GM03348 (cell line): ENCODE results near the gene CEBPG.

Experiments
- DNase-seq: peaks from one replicate; pipeline ENCODE4 v3.0.0; 2012; ENCODE audit warnings: low spot score

The CEBPG gene

DNA sequence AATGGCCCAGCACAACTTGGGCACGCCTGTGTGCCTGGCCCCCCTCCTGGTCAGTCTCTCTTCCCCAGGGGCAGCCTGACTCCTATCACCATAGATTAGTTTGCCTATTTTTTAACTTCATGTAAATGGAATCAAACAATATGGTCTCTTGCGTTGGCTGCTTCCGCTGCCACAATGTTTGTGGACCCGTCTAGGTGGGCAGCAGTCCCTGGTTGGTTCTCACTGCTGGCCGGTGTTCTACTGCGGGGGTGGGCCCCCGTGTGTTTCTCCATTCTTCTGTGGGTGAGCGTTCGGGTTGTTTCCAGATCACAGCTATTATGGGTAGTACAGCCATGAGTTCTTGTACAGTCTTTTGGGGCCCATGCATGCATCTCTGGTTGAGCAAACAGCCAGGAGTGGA lies 47.3 kb downstream of the CEBPG start:
- DNase-seq, result no peak

DNA sequence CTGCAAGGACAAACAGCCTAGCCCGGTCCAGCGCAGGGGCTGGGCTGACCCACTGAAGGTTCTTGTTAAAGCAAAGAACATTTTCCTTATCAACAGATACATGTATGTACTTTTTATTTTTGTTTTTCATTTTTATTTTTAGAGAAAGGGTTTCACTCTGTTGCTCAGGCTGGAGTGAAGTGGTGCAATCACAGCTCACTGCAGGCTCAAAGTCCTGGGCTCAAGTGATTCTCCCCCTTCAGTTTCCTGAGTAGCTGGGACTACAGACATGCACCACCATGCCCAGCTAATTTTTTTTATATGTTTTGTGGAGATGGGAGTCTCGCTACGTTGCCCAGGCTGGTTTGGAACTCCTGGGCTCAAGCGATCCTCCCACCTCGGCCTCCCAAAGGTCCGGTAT lies 47.9 kb downstream of the CEBPG start:
- no peak for DNase-seq

DNA sequence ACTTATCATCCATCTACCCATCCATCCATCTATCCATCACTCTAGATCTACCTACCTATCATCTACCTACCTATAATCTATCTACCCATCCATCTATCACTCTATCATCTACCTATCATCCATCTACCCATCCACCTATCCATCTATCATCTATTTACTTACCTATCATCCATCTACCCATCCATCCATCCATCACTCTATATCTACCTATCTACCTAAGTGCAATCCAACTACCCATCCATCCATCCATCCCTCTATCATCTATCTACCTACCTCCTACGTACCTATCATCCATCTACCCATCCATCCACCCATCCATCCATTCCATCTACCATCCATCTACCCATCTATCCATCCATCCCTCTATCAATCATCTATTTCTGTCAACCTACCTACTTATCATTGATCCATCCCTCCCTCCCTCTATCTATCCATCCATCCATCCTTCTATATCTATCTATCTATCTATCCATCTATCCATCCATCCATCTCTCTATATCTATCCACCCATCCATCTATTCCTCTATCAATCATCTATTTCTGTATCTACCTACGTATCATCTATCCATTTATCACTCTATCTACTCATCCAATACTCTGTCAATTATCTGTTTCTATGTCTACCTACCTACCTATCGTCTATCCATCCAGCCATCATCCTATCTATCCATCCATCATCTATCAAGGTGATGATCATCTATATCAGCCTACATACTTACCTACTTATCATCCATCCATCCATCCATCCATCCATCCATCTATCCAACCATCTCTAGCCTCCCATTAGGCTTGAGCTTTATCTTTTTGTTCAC lies 49.1 kb downstream of the CEBPG start:
- no peak for DNase-seq

DNA sequence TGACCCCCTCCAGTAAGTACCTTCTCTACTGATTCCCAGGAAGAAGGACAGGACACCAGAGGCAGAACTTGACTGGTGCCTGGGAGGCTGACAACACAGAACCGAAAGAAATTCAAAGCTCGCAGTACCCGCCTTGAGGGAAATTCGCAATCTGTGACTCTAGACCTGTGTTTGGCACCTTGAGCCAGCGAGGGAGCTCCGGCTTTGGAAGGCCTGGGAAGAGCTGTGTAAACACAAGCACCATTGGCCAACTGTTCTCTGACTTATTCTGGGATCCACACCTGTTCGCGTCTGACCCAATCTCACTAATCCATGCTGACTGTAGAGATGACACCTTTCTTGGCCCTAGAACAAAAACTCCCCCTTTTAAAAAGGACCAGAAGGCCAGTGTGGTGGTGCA lies 50.7 kb downstream of the CEBPG start:
- DNase-seq, result no peak

DNA sequence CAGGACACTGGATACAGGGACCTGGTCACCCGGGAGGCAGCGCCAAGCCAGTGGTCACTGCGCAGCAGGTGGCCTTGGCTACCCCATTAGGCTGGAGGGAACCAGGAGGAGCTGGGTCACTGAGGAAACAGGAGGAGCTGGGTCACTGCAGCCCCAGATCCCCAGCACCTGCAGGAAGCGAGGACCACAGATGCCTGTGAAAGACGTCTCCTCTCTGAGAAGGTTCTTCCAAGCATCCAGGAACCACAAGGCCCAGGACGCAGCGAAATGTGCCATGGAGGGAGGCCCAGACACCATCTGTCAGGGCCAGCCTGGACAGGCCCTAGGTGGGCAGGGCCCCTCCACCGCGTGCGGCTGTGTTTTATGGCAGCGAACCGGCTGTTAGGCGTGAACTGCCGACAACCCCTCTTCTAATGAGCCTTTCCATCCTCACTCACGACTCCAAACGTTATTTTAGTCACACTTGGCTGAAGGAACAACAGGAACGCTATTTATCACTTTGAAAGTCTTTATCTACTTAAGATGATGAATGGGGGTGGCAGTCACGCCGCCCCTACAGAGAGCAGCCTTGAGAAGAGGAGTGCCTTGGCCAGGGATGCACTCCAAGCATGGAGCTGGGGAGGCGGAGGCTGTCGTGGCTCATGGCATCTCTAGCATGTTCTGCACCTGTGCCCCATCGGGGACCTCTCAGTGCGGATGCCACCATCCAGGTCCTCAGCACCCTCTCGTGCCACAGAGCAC lies 53.3 kb downstream of the CEBPG start:
- no peak for DNase-seq

DNA sequence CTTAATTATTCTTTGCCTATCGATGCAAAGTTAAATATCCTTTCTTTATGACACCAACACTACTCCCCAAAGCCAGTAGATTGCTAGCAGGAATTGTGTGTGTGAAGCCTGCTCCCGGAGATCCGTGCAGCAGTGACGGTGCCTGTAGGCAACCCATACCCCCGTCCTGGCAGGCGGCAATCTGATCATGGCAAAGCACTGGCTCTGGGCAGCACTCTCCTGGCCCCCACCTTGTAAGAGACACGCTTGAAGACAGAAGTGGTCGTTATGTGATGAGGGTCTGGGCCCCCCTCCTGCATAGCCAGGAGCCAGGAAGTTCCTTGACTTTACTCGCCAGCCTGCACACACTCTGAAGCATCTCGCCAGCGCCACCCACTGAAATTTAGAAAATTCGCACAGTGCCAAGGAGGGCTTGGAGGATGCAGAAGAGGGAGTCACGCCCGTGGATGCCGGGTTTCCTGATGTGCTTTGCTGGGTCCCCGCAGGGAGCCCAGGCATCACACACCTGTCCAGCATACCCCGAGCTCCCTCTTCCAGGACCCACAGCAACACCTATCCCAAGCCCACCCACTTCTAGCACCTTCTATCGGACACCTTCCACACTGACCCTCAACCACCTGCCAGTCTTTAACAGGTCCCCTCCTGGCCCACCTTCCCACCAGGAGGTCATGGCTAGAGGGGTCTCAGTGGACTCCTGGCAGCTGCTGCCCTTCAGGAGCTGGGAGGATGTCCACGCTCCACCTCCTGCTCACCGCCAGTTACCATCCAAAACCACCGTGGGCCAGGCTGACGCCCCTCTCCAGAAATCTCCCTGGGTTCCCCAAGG lies 54.5 kb downstream of the CEBPG start:
- no peak for DNase-seq

DNA sequence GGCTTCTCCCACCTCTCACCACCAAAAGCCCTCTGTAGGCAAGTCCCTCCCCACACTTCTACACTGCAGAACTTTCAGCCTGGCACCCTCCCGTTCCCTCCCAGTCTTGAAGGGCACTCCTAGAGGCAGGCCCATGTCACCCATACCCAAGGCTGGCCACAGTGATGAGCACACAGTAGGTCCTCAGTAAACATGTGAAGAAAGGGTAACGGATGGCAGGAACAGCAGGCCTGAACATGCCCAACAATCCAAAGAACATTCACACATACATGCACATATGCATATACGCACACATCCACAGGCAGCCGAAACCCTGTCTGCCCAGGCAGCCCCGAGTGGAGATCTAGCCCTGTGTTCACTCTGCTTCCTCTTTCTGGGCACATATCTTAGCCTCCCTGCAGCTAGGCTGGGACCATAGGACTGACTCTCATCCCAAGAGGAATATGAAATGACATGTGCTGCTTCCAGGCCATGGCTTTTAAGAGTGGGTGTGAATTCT lies 55.2 kb downstream of the CEBPG start:
- no peak for DNase-seq

DNA sequence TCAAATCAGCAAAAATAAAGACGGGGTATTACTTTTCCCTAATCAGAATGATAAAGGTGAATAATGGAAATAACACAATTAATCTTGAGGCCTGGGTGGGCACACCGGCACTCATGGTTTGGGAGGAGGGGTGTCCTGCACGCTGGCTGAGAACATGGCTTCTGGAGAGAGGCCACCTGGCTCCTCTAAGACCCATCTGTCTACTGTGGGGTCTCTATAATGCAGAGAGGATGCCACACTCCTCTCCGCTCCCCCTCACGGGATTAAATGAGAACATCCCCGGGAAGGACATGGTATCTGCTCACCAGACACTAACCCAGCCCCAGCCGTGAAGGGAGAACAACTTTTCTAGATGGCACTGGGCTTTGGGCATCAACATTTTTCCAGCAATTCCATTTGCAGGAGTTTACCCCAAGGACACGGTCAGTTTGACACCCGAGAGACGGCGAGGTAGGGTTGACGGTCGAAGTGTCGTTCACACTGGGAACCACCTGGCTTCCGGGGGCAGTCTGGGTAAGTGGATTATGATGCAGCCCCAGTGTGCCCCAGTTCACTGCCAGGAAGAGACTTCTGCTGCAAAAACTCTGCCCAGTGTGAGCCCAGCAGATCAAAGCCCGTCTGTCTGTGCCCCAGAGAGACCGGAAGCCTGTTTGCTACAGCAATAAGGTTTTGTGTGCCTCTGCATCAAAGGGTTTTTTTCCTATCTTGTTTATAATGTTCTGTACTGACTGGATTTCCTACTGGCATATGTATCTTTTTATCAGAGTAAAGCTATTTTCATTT lies 56.6 kb downstream of the CEBPG start:
- no peak for DNase-seq

DNA sequence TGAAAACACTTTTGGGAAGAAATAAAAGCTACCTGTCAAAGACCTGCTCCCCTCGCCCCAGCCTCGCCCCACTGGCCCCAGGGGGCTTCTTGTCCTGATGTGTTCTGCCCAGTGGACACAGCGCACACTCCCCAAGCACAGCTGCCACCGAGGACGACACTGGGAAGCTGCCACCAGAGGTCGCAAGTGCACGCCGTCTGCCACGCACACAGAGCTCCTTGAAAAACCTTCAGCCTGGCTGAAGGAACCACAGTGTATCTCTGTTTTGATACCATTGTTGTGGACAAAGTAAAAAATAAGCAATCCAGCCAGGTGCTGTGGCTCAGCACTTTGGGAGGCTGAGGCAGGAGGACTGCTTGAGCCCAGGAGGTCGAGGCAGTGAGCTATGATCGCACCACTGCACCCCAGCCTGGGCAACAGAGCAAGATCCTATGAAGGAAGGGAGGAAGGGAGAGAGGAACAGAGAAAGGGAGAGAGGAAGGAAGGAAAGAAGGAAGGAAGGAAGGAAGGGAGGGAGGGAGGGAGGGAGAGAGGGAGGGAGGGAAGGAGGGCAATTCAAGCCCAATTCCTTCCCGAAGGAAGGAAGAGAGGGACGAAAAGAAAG lies 57.3 kb downstream of the CEBPG start:
- peak; percentile 87 for DNase-seq

DNA sequence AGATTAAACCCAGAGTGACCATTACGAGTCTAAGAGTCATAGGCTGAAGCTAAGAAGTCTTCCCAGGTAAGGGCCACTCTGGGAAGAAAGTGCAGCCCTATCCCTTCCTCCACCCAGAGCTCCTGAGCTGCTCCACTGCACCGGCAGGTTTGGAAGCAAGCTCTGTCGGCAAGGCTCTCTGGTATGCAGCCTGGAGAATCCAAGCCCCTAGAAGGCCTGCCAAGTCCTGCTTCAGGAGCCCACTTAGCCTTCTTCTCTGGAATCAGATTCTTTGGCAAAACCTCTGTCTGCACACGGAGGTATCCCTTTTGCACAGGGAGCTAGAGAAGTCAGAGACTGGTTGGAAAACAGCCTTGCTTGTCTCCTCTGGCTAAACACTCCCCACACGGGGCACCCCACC lies 58.5 kb downstream of the CEBPG start:
- DNase-seq, result no peak
